ENCODE data around the gene IRAK2. TPM values are rescaled to one million over a fixed set of nuclear protein-coding genes. Genes with fewer than 3 reads are reported as not detected.
A peak's percentile ranks its signal among the peaks of the same experiment; 100 is the strongest.

Gene IRAK2
- total and polyA plus RNA-seq, 12 donors: 0.73 to 3.6 (median 1.3) TPM

- Histone ChIP-seq H3K27ac (no peak overlapping the region), H3K4me1 (peaks cover 6 to 28% (median 18%) of the 10 kb centered on the region in 9 donors), H3K4me3 (no peak overlapping the region), H3K27me3 (no peaks in the 10 kb centered on the region), H3K9me3 (no peaks in the 10 kb centered on the region), H3K36me3 (peaks cover 0 to 98% (median 39%) of the 10 kb centered on the region in 9 donors)
- 46 to 61% methylated on average over 1 of the region's 1 CpG for WGBS, 2 donors
- no peak for TF ChIP-seq CTCF (IDR thresholded peaks at IDR 0.05)
- ATAC-seq: no peak
- DNase-seq: no peak
- intact Hi-C loops (cut with DNase I): no loop called here
These were observed 109.9 kb downstream of the IRAK2 start for GRCh38 chr3:10274601-10275000.

- peaks cover 0 to 98% (median 37%) of the 10 kb centered on the region in 9 donors for H3K36me3 ChIP-seq
- H3K4me3 ChIP-seq: no peak overlapping the region
- no peaks in the 10 kb centered on the region for H3K9me3 ChIP-seq
- ATAC-seq: no peak
- no peak for DNase-seq
- no peak for TF ChIP-seq CTCF (IDR thresholded peaks at IDR 0.05)
- WGBS, 2 donors: 84 to 86% methylated on average over 3 of the region's 3 CpGs
- intact Hi-C loops (cut with DNase I): no loop called here
- no peaks in the 10 kb centered on the region for H3K27me3 ChIP-seq
- no peak overlapping the region for H3K27ac ChIP-seq
- peaks cover 6 to 29% (median 18%) of the 10 kb centered on the region in 9 donors for H3K4me1 ChIP-seq
These were observed 112.5 kb downstream of the IRAK2 start for GRCh38 chr3:10277115-10277625.

- Histone ChIP-seq H3K4me3 (no peak overlapping the region), H3K36me3 (peaks cover 0 to 98% (median 26%) of the 10 kb centered on the region in 9 donors), H3K9me3 (no peaks in the 10 kb centered on the region), H3K27ac (no peak overlapping the region), H3K27me3 (no peaks in the 10 kb centered on the region), H3K4me1 (peaks cover 4 to 30% (median 13%) of the 10 kb centered on the region in 9 donors)
- WGBS, 2 donors: 97 to 100% methylated on average over 1 of the region's 1 CpG
- intact Hi-C loops (cut with DNase I): no loop called here
- no peak for DNase-seq
- TF ChIP-seq CTCF (IDR thresholded peaks at IDR 0.05): no peak
- ATAC-seq: peak in 1 of 8 donors; percentile 14
These were observed 113.8 kb downstream of the IRAK2 start for GRCh38 chr3:10278501-10278900.

GRCh38 chr3:10279384-10280176 lies 114.9 kb downstream of the IRAK2 start:
- Histone ChIP-seq H3K27ac (no peak overlapping the region), H3K9me3 (no peaks in the 10 kb centered on the region), H3K36me3 (peaks cover 0 to 95% (median 26%) of the 10 kb centered on the region in 9 donors), H3K27me3 (no peaks in the 10 kb centered on the region), H3K4me3 (no peak overlapping the region), H3K4me1 (peaks cover under 1 to 23% (median 4%) of the 10 kb centered on the region in 9 donors)
- intact Hi-C loops (cut with DNase I): no loop called here
- no peak for DNase-seq
- no peak for ATAC-seq
- TF ChIP-seq CTCF (IDR thresholded peaks at IDR 0.05): no peak
- 91 to 93% methylated on average over 13 of the region's 13 CpGs for WGBS, 2 donors

Measured in heart right ventricle (tissue), 16 donors.